HG02938 (cell line): ENCODE measurements around the gene TOP2B.

Experiments used
- ATAC-seq: cut with Tn5 transposase; IDR thresholded peaks from one replicate; pipeline ENCODE4 v1.9.1; 2021; ENCODE audit warnings: mild to moderate bottlenecking, moderate library complexity; ENCODE audit not compliant: unreplicated experiment

TOP2B gene

DNA sequence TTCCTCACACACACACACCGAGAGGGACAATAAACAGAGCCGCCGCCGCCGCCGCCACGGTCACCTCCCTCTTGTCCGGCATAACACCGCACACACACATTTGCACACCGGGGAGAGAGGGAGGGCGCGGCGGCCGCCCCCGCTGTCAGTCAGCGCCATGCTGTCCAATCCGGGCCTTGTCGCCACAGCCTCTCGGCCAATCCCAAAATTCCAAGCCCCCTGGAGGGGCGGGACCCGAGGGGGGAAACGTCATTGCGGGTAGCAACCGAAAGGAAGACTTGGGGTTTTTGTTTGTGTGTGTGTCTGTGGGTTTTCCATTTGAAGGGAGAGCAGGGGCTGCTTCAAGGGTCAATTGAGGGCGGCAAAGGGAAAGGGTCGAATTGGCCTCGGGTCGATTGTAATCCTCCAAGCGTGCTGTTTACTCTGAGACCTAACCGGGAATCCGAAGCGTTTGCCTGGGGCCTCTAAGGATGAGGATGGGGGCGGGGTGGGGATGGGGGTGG, at the start of gene TOP2B:
TOP2B (minus strand) TSS at position 96 of the 503 bp plus-strand sequence. CDS start 610 bp downstream, outside the sequence.
- ATAC-seq: peak; percentile 88

GRCh38 chr3:25713341-25713985, 48.8 kb upstream of the TOP2B start:
- ATAC-seq: no peak

DNA sequence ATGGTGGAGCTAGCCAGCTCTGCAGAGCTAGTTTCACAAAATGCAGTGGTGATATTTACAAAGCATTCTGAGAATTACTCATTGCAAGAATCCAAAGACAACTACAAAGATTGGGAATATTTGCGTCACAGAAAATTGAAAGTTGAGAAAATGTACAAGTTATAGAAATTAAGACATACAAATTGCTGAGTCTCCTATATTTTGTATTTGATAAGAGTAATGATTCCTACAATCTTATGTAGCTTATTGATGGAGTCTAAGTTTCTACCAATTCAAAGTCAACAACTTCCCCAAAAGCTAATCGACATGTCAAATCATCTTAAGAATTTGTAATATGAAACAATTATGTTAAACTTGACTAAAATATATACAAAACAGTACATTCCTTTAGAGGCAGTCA, 46.4 kb upstream of the TOP2B start:
- ATAC-seq: no peak

DNA sequence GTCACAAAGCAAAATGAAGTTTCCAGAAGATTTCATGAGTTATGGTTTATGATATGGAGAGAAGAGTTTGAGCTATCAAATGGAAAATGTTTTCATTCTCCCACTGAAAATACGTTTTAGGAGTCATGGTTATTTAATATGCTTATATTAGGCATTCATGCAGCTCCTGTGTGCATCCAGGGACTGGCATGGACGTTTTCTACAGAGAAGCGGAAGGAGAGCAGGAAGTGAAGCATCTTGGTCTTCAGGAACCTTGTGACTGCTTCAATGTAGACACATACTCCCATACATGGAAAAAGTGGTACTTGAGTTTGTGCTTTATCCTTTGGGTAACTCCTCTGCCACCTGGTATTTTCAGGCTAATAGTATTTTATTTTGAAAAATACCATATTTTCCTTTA, 43.3 kb upstream of the TOP2B start:
- ATAC-seq: no peak

GRCh38 chr3:25707268-25707926, 42.7 kb upstream of the TOP2B start:
- no peak for ATAC-seq

GRCh38 chr3:25706213-25706612, 41.5 kb upstream of the TOP2B start:
- no peak for ATAC-seq

DNA sequence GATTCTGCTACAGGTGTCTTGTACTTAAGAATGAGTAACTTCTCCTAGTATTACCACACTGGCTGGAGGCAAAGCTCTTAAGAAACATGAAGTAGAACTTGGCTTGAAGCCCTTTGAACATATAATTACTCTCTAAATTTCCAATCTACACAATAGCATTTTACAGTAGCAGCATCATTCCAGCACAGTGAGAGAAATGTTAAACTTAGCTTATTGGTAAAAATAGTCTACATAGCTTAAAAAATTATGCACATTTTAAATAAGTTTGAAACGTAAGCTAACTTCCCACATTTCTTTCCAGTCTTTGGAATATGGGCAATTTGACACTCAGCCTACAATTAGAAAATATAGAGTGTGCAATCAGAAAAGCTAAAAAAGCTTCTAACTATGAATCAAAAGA, 32.8 kb upstream of the TOP2B start:
- ATAC-seq: no peak

DNA sequence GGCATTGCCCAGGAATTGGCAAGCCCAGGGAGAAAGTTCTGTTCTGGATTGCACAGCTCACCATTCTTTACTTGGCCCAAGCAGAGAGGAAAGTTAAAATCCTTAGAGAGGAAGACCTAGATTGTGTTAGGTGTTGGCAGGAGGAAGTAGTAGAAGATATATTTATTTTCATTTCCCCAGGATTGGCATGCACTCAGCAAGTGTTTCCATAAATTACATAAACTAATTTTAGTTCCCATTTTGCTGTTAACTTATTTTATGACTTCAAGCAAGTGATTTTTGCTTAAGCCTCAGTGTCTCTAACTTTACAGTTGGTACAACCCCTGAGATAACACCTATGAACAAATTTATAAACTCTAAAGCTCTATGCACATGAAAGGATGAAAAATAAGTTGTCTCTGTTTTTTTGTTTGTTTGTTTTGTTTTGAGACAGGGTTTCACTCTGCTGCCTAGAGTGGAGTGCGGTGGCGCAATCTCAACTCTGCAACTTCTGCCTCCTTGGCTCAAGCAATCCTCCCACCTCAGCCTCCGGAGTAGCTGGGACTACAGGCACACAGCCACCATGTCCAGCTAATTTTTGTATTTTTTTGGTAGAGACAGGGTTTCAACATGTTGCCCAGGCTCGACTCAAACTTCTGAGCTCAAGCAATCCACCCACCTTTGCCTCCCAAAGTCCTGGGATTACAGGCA, 31.2 kb upstream of the TOP2B start:
- ATAC-seq: no peak

DNA sequence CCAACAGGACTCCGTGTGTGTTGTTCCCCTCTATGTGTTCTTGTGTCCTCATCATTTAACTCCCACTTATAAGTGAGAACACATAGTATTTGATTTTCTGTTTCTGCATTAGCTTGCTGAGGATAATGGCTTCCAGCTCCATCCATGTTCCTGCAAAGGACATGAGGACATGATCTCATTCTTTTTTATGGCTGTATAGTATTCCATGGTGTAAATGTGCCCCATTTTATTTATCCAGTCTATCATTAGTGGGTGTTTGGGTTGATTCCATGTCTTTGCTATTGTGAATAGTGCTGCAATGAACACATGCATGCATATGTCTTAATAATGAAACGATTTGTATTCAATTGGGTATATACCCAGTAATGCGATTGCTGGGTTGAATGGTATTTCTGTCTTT, 28.5 kb upstream of the TOP2B start:
- ATAC-seq: no peak

DNA sequence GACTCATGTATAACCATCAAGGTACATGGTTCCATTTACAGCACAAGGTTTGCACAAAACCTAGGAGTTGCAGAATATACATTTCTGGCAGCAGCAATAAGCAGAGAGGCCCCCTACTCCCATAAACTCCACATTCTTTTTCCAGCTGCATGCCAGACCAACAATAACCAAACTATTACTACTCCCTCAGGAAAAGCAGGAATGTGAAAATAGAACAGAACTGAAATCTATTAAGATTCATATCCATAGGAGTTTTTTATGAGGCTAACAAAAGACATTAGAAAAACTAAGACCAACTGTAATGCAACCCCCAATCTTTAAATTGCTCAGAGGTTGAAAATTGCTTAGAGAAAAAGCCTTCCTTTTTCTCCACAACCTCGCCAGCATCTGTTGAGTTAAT, 27.6 kb upstream of the TOP2B start:
- no peak for ATAC-seq

DNA sequence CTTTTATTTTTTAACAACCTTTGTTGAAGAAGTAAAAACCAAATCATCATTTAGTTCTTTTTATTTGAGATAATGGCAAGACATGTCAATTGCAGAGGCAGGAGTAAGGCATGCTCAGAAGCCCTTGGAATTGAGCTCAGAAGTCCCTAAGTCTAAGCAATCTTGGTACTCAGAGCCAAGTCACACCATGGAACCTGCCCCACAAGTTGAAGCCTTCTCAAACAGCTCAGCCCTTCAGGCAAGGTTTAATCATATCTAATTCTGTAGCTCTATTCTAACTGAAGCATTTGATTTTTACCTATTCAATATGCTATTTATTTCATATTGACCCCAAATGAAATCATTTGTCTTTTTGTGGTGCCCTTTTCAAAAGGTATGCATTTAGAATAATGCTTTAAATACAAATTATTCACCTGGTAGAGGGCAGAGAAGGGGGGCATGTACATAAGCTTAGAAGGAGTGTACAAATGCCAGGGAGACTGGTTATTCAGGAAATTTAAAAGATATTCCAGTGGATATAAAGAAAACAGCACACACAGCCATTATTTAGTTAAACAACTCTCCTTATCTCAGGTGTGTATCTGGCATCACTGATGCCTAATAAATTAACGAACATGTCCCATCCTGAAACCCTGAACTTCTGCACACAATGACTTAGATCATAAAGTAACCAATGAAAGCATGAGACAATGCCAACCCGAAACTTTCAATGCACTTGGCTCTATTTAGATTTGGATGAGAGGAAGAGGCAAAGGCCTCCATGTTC, 26.2 kb upstream of the TOP2B start:
- ATAC-seq: no peak

DNA sequence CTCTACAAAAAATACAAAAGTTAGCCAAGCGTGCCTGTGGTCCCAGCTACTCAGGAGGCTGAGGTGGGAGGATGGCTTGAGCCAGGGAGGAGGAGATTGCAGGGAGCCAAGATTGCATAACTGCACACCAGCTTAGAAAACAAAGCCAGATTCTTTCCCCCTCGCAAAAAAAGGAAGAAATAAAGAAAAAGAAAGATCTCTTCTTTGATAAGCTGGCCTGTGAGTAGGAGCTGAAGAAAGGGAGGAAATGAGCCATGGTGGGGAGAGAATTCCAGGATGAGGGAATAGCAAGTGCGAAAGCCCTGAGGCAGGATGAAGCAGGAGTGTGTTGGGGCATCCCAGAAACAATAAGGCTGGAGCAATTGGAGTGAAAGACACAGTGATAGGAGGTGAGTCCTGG, 24.5 kb upstream of the TOP2B start:
- ATAC-seq: no peak

DNA sequence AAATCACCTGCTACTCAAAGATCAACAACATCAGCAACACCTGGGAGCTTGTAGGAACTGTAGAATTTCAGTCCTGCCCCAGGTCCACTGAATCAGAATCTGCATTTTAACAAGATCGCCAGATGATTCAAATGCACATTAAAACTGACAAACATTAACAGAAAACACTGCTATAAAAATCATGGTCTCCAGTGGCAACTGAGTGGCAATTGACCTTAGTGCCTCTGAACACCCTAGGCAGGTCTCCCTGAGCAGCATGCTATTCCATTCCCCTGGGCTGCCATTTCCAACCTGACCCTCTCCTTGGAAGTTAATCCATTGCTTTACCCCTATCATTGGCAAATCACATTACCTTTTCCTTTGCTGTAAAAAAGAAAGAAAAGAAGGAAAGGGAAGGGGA, 23.0 kb upstream of the TOP2B start:
- ATAC-seq: no peak

DNA sequence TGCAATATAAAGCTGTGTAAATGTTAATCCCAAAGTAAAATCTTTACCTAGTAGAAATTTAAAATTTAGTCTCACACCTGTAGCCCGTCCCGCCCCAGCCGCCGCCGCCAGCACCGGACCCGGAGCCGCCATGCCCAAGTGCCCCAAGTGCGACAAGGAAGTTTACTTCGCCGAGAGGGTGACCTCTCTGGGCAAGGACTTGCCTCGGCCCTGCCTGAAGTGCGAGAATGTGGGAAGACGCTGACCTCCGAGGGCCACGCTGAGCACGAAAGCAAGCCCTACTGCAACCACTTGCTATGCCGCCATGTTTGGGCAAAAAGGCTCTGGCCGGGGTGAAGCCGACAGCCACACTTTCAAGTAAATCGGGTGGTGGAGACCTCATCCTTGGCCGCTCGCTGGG, 22.1 kb upstream of the TOP2B start:
- ATAC-seq: no peak

- no peak for ATAC-seq
These were observed 19.2 kb upstream of the TOP2B start for GRCh38 chr3:25683882-25684281.

DNA sequence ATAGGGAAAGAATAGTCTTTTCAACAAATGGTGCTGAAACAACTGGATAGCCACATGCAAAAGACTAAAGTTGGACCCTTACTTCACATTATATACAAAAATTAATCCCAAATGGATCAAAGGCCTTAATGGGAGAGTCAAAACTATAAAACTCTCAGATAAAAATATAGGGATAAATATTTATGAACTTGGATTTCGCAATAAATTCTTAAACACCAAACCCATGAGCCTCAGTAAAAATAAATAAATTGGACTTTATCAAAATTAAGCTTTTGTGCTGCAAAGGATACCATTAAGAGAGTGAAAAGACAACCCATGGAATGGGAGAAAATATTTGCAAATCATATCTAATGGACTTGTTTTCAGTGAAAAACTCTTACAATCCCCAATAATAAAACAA, 18.7 kb upstream of the TOP2B start:
- no peak for ATAC-seq

DNA sequence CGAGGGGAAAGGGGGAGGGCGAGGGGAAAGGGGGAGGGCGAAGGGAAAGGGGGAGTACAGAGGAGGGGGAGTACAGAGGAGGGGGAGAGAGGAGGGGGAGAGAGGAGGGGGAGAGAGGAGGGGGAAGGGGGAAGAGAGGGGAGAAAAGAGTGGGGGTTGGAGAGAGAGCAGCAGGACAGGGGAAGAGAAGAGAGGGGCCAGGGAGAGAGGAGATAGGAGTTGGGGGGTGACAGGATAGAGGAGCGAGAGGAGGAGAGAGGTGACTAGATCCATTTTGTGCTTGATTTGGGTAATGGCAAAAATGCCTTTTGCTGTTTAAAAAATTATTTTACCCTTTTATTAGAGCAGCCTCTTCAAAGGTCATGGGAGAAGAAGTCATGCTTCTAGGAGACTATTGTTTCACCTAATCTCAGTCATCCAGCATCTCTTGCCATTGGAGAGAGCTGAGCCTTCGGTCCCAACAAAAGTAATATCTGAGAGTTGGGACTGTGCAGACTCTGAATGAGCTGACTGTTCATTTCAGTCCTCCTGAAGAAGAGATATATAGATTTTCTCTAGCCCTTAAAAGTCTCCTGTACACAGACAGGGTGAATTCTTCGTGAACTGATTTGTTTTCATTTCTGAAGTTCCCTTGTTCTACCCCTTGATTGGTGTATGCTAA, 15.1 kb upstream of the TOP2B start:
- no peak for ATAC-seq

DNA sequence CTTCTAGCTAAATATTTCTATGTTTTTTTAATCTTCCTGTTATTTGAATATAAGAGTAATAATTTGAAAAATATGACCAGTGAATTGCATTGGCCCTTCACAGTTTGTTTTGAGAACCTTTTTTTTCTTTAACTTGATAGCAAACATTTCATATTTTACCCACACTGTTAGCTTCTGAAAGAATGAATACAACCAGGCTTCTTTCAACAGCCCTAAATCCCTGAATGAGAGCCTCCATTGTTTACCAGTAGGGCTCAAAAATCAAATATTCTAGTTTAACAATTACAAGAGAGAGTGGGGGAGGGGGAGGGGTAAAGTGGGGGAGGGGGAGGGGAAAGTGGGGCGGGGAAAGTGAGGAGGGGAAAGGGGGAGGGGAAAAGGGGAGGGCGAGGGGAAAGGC, 14.5 kb upstream of the TOP2B start:
- ATAC-seq: no peak

DNA sequence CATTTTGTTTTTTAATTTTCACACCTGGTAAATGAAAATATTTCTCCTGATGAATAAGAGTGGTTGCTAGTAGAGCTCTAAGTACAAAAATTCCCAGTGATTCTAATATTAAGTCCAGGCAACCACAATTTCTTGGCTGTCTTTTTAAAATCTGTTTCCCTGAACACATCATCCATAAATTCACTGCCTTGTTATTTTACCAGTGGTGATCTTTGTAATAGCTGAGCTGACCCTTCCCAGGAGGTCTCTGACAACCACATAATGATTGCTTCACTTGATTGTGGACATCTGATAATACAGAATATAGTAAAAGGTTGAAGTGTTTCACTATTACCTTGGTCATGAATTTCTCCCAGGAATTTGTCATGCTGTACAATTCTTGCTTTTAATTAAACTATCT, 13.9 kb upstream of the TOP2B start:
- no peak for ATAC-seq

GRCh38 chr3:25677121-25677520, 12.4 kb upstream of the TOP2B start:
- no peak for ATAC-seq

- no peak for ATAC-seq
These were observed 10.0 kb upstream of the TOP2B start for GRCh38 chr3:25674670-25675069.
